ENCODE results near the gene CACNA2D3. TPM values are rescaled to one million over a fixed set of nuclear protein-coding genes. Genes with fewer than 3 reads are reported as not detected.

The CACNA2D3 gene
- total and polyA plus RNA-seq, 4 donors: 0.06 to 0.37 (median 0.08) TPM; not detected in 1

GRCh38 chr3:54827056-54827687 lies 704.8 kb downstream of the CACNA2D3 start:
- H3K36me3 ChIP-seq (ENCODE audit: control insufficient read depth in 4 of 4, insufficient read depth in 3 of 4, low read depth in 1 of 4, low read length in 3 of 4): no peaks in the 10 kb centered on the region
- no peak overlapping the region for H3K27ac ChIP-seq (ENCODE audit: low read depth in 1 of 2, low read length in 2 of 2)
- peaks cover 0 to 10% (median 4%) of the 10 kb centered on the region in 4 donors for H3K9me3 ChIP-seq (ENCODE audit: control insufficient read depth in 4 of 4, low read length in 3 of 4)
- no peaks in the 10 kb centered on the region for H3K4me1 ChIP-seq (ENCODE audit: control insufficient read depth in 4 of 4, insufficient read depth in 4 of 4, low read length in 3 of 4)
- no peak overlapping the region for H3K9ac ChIP-seq (ENCODE audit: low read depth in 1 of 2, low read length in 2 of 2)
- TF ChIP-seq, protein P1, sequence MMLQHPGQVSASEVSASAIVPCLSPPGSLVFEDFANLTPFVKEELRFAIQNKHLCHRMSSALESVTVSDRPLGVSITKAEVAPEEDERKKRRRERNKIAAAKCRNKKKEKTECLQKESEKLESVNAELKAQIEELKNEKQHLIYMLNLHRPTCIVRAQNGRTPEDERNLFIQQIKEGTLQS (IDR thresholded peaks at IDR 0.05): no peak
- TF ChIP-seq FOXA1 (IDR thresholded peaks at IDR 0.05): no peak
- no peak for TF ChIP-seq HNF4G (IDR thresholded peaks at IDR 0.05)
- TF ChIP-seq ZBTB33 (IDR thresholded peaks at IDR 0.05): no peak
- no peak for TF ChIP-seq FOXA2 (IDR thresholded peaks at IDR 0.05)
- no peak overlapping the region for H3K4me3 ChIP-seq (ENCODE audit: low read depth in 1 of 3, low read length in 3 of 3)
- H3K27me3 ChIP-seq (ENCODE audit: control insufficient read depth in 4 of 4, insufficient read depth in 4 of 4, low read length in 3 of 4): no peaks in the 10 kb centered on the region
- no peak for DNase-seq (ENCODE audit: low spot score)
- WGBS: 56% methylated on average over 9 of the region's 9 CpGs

GRCh38 chr3:54827776-54828175 lies 705.4 kb downstream of the CACNA2D3 start:
- Histone ChIP-seq H3K9me3 (ENCODE audit: control insufficient read depth in 4 of 4, low read length in 3 of 4) (peaks cover 0 to 10% (median 4%) of the 10 kb centered on the region in 4 donors), H3K27me3 (ENCODE audit: control insufficient read depth in 4 of 4, insufficient read depth in 4 of 4, low read length in 3 of 4) (no peaks in the 10 kb centered on the region), H3K27ac (ENCODE audit: low read depth in 1 of 2, low read length in 2 of 2) (no peak overlapping the region), H3K9ac (ENCODE audit: low read depth in 1 of 2, low read length in 2 of 2) (no peak overlapping the region), H3K36me3 (ENCODE audit: control insufficient read depth in 4 of 4, insufficient read depth in 3 of 4, low read depth in 1 of 4, low read length in 3 of 4) (no peaks in the 10 kb centered on the region), H3K4me1 (ENCODE audit: control insufficient read depth in 4 of 4, insufficient read depth in 4 of 4, low read length in 3 of 4) (no peaks in the 10 kb centered on the region), H3K4me3 (ENCODE audit: low read depth in 1 of 3, low read length in 3 of 3) (no peak overlapping the region)
- no peak for TF ChIP-seq SP1 (IDR thresholded peaks at IDR 0.05)
- no peak for TF ChIP-seq RXRA (IDR thresholded peaks at IDR 0.05)
- no peak for TF ChIP-seq YY1 (IDR thresholded peaks at IDR 0.05)
- TF ChIP-seq EGR1 (IDR thresholded peaks at IDR 0.05; ENCODE audit: low read depth in 2 of 2): no peak
- TF ChIP-seq CTCF (IDR thresholded peaks at IDR 0.05; ENCODE audit: low read depth, low read length, missing input control): no peak
- TF ChIP-seq JUND (IDR thresholded peaks at IDR 0.05): no peak
- TF ChIP-seq, protein P1 (IDR thresholded peaks at IDR 0.05): no peak
- TF ChIP-seq NR2F2 (IDR thresholded peaks at IDR 0.05): no peak
- no peak for TF ChIP-seq REST (IDR thresholded peaks at IDR 0.05)
- no peak for TF ChIP-seq MAX (IDR thresholded peaks at IDR 0.05)
- no peak for DNase-seq (ENCODE audit: low spot score)
- 78% methylated on average over 2 of the region's 2 CpGs for WGBS
